OCI-LY1 (cell line): ENCODE results near the gene SERPINB13.

ENCODE experiments used
- EZH2 ChIP-seq: fragments of 200-600 bp; sonication (generic), shearing (Covaris generic); IDR thresholded peaks from 2 replicates; pipeline ENCODE4 v1.8.0; 2017; ENCODE audit warnings: borderline replicate concordance, mixed run types, mild to moderate bottlenecking, antibody characterized with exemption, low read length, moderate library complexity, mixed read lengths
- TF ChIP-seq, protein P1 (sequence below): fragments of 200-600 bp; sonication (generic), shearing (Covaris generic); IDR thresholded peaks from 2 replicates; pipeline ENCODE4 v1.5.1; 2017; ENCODE audit warnings: mild to moderate bottlenecking, antibody characterized with exemption, low read length, moderate library complexity, mixed read lengths

GRCh38 chr18:63648241-63648640 is 61.1 kb downstream of the SERPINB13 start:
- TF ChIP-seq, protein P1, sequence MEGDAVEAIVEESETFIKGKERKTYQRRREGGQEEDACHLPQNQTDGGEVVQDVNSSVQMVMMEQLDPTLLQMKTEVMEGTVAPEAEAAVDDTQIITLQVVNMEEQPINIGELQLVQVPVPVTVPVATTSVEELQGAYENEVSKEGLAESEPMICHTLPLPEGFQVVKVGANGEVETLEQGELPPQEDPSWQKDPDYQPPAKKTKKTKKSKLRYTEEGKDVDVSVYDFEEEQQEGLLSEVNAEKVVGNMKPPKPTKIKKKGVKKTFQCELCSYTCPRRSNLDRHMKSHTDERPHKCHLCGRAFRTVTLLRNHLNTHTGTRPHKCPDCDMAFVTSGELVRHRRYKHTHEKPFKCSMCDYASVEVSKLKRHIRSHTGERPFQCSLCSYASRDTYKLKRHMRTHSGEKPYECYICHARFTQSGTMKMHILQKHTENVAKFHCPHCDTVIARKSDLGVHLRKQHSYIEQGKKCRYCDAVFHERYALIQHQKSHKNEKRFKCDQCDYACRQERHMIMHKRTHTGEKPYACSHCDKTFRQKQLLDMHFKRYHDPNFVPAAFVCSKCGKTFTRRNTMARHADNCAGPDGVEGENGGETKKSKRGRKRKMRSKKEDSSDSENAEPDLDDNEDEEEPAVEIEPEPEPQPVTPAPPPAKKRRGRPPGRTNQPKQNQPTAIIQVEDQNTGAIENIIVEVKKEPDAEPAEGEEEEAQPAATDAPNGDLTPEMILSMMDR = no peak
- no peak for TF ChIP-seq EZH2
